AG04450 (cell line): Measurements from ENCODE around the gene PLVAP. TPM values are rescaled to one million over a fixed set of nuclear protein-coding genes. Genes with fewer than 3 reads are reported as not detected.
A peak's percentile ranks its signal among the peaks of the same experiment; 100 is the strongest.
"Not testable (repeated sequence)": the region's sequence is repeated elsewhere in the genome, so short reads cannot be mapped to it uniquely, and the experiment has no call there.

ENCODE experiments used
- CTCF ChIA-PET: fragments of 300-600, 350-600 bp; formaldehyde crosslinking; extraction: SDS; loops from one replicate; lab custom pipeline; 2022; ENCODE audit warnings: antibody characterized with exemption, inconsistent platforms; lab: Charles Lee
- POLR2A ChIA-PET: fragments of 350-600 bp; formaldehyde crosslinking; extraction: SDS; loops from one replicate; lab custom pipeline; 2021; ENCODE audit warnings: antibody characterized with exemption, inconsistent platforms; lab: Yijun Ruan, JAX
- DNase-seq: peaks from one replicate; pipeline ENCODE4 v3.0.0-alpha.2; 2011; ENCODE audit warnings: low read depth, low spot score
- H3K27ac ChIP-seq: one replicate; pipeline ENCODE4 v1.5.1; 2012; ENCODE audit warnings: low read depth, low read length, control low read depth
- H3K27me3 ChIP-seq: one replicate; pipeline ENCODE4 v1.6.0; 2012; ENCODE audit warnings: low read length; ENCODE audit not compliant: control insufficient read depth, insufficient read depth
- H3K4me3 ChIP-seq: 2 replicates; pipeline ENCODE4 v1.5.1; 2011; ENCODE audit warnings: mild to moderate bottlenecking, low read depth, low read length, control low read depth
- H3K9me3 ChIP-seq: 2 replicates; pipeline ENCODE4 v1.5.1; 2012; ENCODE audit warnings: low read length; ENCODE audit not compliant: control insufficient read depth, insufficient read depth
- polyA plus RNA-seq: library from polyadenylated mRNA; depleted of rRNA; stranded (reverse); fragments of >200 nt; gene quantifications from 2 replicates; pipeline ENCODE4 v1.2.3, GENCODE V29; 2011
- TF ChIP-seq, protein P1 (sequence below): IDR thresholded peaks from 2 replicates; pipeline ENCODE4 v1.5.1; 2011; ENCODE audit warnings: low read depth, low read length, control low read depth, inconsistent platforms

Gene PLVAP
- polyA plus RNA-seq, 1 experiment = not detected

DNA sequence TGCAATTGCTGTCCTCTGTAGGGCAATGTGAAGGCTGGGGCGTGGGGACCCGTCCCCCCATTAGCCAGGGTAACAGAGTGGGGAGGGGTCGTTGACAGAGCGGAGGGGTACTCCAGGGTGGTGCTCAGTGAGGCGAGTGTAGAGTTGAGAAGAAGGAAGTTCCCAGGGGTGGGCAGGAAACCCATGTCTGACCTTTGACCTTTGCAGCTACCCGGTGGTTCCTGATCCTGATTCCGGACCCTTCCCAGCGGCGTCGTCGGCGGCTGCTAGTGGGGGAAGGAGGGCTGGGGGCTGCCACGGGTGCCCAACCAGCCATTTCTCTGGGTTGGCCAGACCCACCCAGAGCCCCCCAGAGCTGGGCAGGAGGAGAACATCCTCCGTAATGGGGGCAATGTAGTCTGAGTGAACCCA is 2.1 kb upstream of the PLVAP start:
- TF ChIP-seq, protein P1, sequence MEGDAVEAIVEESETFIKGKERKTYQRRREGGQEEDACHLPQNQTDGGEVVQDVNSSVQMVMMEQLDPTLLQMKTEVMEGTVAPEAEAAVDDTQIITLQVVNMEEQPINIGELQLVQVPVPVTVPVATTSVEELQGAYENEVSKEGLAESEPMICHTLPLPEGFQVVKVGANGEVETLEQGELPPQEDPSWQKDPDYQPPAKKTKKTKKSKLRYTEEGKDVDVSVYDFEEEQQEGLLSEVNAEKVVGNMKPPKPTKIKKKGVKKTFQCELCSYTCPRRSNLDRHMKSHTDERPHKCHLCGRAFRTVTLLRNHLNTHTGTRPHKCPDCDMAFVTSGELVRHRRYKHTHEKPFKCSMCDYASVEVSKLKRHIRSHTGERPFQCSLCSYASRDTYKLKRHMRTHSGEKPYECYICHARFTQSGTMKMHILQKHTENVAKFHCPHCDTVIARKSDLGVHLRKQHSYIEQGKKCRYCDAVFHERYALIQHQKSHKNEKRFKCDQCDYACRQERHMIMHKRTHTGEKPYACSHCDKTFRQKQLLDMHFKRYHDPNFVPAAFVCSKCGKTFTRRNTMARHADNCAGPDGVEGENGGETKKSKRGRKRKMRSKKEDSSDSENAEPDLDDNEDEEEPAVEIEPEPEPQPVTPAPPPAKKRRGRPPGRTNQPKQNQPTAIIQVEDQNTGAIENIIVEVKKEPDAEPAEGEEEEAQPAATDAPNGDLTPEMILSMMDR = no peak
- Histone ChIP-seq H3K27ac (no peak overlapping the region), H3K9me3 (peaks cover 3% of the 10 kb centered on the region; the same call in 1 of the 2 replicates), H3K4me3 (no peak overlapping the region), H3K27me3 (peaks cover 7% of the 10 kb centered on the region)
- ChIA-PET POLR2A (no interaction called here), CTCF (interaction anchor here (0.6 kb wide), 1 partner anchor 10 kb away, joined by 3 read pairs; no protein-coding TSS in a partner anchor)
- DNase-seq = no peak

- H3K9me3 ChIP-seq = peaks cover 3% of the 10 kb centered on the region; the same call in 1 of the 2 replicates
- H3K27ac ChIP-seq = no peak overlapping the region
- TF ChIP-seq, protein P1 = no peak
- ChIA-PET CTCF (no interaction called here), POLR2A (no interaction called here)
- DNase-seq = no peak
- H3K4me3 ChIP-seq = no peak overlapping the region
- H3K27me3 ChIP-seq = peaks cover 7% of the 10 kb centered on the region
Measured at GRCh38 chr19:17378271-17378670, 1.1 kb upstream of the PLVAP start.

DNA sequence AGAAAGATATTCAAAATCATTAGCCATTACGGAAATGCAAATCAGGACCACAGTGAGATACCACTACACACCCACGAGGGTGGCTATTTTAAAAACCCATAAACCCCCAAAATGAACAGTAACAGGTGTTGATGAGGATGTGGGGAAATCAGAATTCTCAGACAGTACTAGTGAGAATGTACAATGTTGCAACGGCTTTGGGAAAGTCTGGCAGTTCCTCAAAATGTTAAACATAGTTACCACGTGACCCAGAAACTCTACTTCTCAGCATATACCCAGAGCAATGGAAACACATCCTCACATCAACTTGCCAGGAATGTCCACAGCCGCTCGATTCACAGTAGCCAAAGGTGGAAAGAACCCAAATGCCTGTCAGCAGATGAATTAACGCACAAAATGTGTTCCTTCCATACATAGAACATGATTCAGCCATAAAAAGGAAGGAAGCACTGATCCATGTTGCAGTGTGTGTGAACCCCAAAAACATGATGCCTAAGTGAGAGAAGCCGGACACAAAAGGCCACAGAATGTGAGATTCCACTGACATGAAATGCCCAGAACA is 7.0 kb downstream of the PLVAP start:
- ChIA-PET CTCF (no interaction called here), POLR2A (no interaction called here)
- TF ChIP-seq, protein P1 = no peak
- Histone ChIP-seq H3K4me3 (no peak overlapping the region), H3K9me3 (no peaks in the 10 kb centered on the region; the same call in 1 of the 2 replicates), H3K27me3 (peaks cover 3% of the 10 kb centered on the region), H3K27ac (peak overlapping the region; percentile 21)
- peak; percentile 32 for DNase-seq

DNA sequence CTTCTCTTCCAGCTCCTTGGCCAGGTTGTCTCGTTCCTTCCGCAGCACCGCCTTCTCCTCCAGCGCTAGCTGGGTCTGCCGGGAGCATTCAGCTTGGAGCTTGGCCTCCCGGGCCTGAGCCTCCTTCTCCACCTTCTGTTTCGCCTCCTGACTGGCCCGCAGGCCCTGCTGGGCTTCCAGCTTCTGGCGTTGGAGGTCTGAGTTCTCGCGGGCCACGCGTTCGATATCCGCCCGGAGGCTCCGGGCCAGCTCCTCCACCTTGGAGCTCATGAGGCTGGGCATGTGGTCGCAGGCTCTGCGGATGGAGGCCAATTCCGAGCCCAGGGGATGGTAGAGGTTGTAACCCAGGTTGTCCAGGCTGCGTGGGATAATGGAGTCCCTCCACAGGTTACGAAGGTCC is 11.8 kb downstream of the PLVAP start:
- Histone ChIP-seq H3K4me3 (no peak overlapping the region), H3K27me3 (peaks cover 7% of the 10 kb centered on the region), H3K9me3 (no peaks in the 10 kb centered on the region; the same call in 1 of the 2 replicates), H3K27ac (no peak overlapping the region)
- TF ChIP-seq, protein P1 = no peak
- POLR2A ChIA-PET = interaction anchor here (0.6 kb wide), 1 partner anchor 593 kb away, joined by 6 read pairs; no protein-coding TSS in a partner anchor
- no peak for DNase-seq
- CTCF ChIA-PET = interaction anchor here (0.8 to 2.8 kb wide), 2 partner anchors 21 to 60 kb away, joined by 3 to 18 read pairs; no protein-coding TSS in a partner anchor

DNA sequence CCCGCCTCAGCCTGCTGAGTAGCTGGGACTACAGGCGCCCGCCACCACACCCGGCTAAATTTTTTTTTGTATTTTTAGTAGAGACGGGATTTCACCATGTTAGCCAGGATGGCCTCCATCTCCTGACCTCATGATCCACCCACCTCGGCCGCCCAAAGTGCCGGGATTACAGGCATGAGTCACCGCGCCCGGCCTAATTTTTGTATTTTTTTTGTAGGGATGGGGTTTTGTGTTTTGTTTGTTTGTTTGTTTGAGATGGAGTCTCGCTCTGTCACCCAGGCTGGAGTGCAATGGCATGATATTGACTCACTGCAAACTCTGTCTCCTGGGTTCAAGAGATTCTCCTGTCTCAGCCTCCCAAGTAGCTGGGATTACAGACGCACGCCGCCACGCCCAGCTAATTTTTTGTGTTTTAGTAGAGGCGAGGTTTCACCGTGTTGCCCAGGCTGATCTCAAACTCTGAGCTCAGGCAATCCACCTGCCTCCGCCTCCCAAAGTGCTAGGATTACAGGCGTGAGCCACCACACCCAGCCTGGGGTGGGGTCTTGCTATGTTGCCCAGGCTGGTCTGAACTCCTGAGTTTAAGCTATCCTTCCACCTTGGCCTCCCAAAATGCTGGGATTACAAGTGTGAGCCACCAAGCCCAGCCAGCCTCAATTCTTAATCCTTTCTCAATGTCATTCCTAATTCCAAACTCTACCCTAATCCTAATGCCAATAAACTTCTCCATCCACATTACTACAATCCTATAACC is 13.1 kb downstream of the PLVAP start:
- H3K9me3 ChIP-seq, POLR2A ChIA-PET, CTCF ChIA-PET, DNase-seq, H3K4me3 ChIP-seq, H3K27ac ChIP-seq: not testable (repeated sequence)
- peaks cover 10% of the 10 kb centered on the region for H3K27me3 ChIP-seq
